Gastrocnemius medialis (tissue), 4 donors: ENCODE data around the gene CYB5B.

Source experiments
- POLR2A ChIP-seq, 2 donors: fragments of 450-650 bp; IDR thresholded peaks; one replicate each; pipeline ENCODE4 v1.6.1; 2017; ENCODE audit warnings: antibody characterized with exemption in 2 of 2, mild to moderate bottlenecking in 2 of 2, moderate library complexity in 2 of 2
- TF ChIP-seq, protein P1 (sequence below), 5 experiments: fragments of 450-650 bp in 3 of 5; fragments of 200-600 bp in 2 of 5; sonication (generic) in 2 of 5; IDR thresholded peaks in 4 of 5; conservative IDR thresholded peaks in 1 of 5; 1 replicate in 4 of 5; 2 replicates in 1 of 5; pipeline ENCODE4 v1.5.1; 2016 to 2019; ENCODE audit warnings: antibody characterized with exemption in 5 of 5, mild to moderate bottlenecking in 3 of 5, moderate library complexity in 3 of 5

DNA sequence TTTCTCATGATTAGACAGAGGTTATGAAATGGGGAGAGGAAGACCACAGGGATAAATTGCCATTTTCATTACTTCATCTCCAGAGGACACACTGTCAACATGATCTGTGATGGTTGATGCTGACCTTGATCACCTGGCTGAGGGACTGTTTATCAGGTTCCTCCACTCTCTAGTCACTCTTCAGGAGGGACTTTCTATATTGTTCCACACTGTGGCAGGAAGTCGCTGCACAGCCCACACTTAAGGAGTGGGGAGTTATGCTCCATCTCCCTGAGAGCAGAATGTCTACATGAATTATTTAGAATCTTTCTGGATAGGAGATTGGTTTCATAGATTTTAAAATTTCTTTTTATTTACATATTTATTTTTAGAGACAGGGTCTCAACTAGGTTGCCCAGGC lies 46.7 kb downstream of the CYB5B start:
- TF ChIP-seq POLR2A (IDR thresholded peaks at IDR 0.05): no peak
- TF ChIP-seq, protein P1, sequence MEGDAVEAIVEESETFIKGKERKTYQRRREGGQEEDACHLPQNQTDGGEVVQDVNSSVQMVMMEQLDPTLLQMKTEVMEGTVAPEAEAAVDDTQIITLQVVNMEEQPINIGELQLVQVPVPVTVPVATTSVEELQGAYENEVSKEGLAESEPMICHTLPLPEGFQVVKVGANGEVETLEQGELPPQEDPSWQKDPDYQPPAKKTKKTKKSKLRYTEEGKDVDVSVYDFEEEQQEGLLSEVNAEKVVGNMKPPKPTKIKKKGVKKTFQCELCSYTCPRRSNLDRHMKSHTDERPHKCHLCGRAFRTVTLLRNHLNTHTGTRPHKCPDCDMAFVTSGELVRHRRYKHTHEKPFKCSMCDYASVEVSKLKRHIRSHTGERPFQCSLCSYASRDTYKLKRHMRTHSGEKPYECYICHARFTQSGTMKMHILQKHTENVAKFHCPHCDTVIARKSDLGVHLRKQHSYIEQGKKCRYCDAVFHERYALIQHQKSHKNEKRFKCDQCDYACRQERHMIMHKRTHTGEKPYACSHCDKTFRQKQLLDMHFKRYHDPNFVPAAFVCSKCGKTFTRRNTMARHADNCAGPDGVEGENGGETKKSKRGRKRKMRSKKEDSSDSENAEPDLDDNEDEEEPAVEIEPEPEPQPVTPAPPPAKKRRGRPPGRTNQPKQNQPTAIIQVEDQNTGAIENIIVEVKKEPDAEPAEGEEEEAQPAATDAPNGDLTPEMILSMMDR (IDR thresholded peaks at IDR 0.05 in 4 of 5, conservative IDR thresholded peaks at IDR 0.05 in 1 of 5): no peak
